ENCODE results near the gene MYO1B.

Gene MYO1B

DNA sequence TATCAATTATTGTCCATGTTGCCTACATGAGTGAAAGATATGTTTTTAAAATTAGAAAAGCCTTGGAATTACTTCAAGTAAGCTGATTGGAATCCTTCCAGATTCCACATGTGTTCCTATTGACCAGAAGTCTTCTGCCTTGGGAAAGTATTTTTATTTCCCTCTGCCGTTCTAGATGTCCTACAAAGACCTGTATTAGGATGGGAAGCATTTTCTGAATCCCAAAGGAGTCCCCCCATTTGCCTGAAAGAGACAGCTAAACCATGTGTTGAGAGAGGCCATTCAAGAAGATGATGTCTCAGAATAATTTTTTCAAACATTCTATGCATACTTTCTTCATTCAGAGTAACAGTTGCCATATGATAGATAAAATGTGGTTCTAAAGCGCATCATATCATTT lies 19.0 kb upstream of the MYO1B start:
- DNase-seq (ENCODE audit: low spot score) = no peak

GRCh38 chr2:191228333-191228732 lies 16.9 kb upstream of the MYO1B start:
- DNase-seq (ENCODE audit: low spot score) = no peak

DNA sequence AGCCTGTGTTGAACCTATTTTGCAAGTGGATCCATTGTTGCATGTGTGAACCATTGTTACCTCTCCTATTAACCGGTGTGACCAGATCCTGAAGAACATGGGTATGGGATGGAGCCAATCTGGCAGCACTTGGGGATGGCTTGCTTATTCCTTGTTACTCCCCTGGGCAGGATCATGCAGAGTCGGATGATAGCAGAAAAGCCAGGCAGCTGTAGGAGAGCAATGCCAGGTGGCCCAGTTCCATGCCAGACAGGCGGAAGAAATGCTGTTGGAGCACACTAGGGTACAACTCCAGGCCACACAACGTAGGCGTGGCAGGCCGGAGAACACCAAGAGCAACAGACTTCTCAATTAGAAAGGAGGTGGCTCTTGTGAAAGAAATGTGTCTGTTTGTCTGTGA lies 16.3 kb upstream of the MYO1B start:
- DNase-seq (ENCODE audit: low spot score) = no peak

- DNase-seq (ENCODE audit: low spot score) = peak; percentile 77
These were observed 15.0 kb upstream of the MYO1B start for GRCh38 chr2:191230174-191230573.

GRCh38 chr2:191231995-191232394 lies 13.2 kb upstream of the MYO1B start:
- DNase-seq (ENCODE audit: low spot score) = no peak

DNA sequence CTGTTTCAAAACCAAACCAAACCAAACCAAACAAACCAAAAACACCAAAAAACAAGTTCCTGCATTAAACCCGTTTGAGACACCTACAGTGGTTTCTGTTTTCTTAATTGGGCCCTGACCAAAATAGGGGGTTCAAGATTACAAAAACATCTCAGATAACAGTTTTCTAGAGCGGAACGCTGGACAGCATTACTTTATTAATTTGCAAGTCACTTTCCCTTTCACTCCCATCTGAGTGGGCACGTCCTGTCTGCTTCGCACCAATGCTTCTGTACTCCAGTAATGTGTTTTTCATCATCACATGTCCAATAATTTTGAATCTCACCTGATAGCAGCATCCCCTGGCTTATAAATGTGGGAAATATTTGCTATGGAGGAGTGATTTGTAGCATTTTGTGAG lies 11.7 kb upstream of the MYO1B start:
- no peak for DNase-seq (ENCODE audit: low spot score)

DNA sequence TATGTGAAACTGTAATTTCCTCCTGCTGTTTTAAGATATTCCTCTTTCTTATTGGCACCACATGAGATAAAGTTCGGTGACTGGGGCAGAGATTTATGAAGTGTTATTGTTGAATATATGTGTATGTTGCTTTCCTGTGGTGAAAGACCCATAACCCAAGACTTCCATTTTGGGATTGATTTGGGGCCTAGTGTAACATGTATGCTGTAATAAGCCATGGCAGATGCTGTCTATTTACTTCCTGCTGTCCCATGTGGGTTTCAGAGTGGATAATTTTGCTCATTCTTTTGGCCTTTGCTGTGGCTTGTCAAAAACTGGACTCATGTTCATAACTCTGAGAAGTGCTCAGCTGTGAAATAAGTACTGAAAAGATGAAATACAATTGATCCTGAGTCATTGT lies 10.8 kb upstream of the MYO1B start:
- DNase-seq (ENCODE audit: low spot score) = no peak

DNA sequence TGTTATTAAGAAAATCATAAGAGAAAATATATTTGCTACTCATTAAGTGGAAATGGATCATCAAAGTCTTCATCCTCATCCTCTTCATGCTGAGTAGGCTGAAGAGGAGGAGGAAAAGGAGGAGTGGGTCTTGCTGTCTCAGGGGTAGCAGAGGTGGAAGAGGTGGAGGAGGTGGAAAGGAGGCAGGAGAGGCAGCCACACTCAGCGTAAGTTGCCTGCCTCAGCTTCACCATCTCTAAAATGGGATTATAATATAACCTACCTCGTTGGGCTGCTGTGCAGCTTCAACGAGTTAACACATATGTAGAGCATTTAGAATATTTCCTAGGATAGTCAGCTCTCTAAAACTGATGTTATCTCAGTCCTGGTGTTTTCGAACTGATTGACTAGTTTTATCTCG lies 4.3 kb upstream of the MYO1B start:
- DNase-seq (ENCODE audit: low spot score) = no peak

DNA sequence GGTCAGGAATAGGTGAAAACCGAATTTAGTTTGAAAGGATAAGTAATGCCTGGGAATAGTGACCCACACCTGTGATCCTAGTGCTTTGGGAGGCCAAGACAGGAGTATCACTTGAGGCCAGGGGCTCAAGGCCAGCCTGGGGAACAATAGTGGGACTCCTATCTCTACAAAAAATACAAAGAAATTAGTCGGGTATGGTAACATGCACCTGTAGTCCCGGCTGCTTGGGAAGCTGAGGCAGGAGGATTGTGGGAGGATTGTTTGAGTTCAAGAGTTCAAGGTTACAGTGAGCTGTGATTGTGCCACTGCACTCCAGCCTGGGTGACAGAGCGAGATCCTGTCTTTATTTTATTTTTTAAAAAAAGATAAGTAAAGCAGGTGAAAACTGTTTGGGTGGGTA lies 3.8 kb upstream of the MYO1B start:
- no peak for DNase-seq (ENCODE audit: low spot score)

DNA sequence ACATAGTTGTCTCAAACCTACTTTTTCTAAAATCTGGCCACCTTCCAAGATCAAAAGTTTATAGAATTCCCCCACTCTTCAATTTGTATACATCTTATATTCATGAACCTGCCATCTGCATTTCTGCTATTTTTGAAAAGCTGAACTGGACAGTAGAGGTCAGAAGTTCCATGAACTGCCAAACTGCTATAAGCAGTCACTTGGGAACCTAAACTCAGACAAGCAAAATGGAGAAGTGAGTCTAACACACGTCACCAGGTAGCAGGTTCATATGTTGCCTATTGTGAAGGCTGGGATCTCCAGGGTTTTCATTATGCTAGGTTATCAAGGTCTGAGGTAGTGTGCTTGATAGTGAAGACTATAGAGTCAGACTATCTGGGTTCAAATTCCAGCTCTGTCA lies 2.0 kb upstream of the MYO1B start:
- DNase-seq (ENCODE audit: low spot score) = no peak

GRCh38 chr2:191244350-191244749 lies 854 bp upstream of the MYO1B start:
- no peak for DNase-seq (ENCODE audit: low spot score)

- peak; percentile 48 for DNase-seq (ENCODE audit: low spot score)
These were observed 796 bp downstream of the MYO1B start for GRCh38 chr2:191245869-191246531.

- no peak for DNase-seq (ENCODE audit: low spot score)
These were observed 1.7 kb downstream of the MYO1B start for GRCh38 chr2:191246820-191247380.

- DNase-seq (ENCODE audit: low spot score) = peak; percentile 84
These were observed 2.3 kb downstream of the MYO1B start for GRCh38 chr2:191247381-191248057.

- no peak for DNase-seq (ENCODE audit: low spot score)
These were observed 4.1 kb downstream of the MYO1B start for GRCh38 chr2:191249156-191249813.

GRCh38 chr2:191250400-191250799 lies 5.2 kb downstream of the MYO1B start:
- DNase-seq (ENCODE audit: low spot score) = no peak

- no peak for DNase-seq (ENCODE audit: low spot score)
These were observed 5.8 kb downstream of the MYO1B start for GRCh38 chr2:191250986-191251385.

DNA sequence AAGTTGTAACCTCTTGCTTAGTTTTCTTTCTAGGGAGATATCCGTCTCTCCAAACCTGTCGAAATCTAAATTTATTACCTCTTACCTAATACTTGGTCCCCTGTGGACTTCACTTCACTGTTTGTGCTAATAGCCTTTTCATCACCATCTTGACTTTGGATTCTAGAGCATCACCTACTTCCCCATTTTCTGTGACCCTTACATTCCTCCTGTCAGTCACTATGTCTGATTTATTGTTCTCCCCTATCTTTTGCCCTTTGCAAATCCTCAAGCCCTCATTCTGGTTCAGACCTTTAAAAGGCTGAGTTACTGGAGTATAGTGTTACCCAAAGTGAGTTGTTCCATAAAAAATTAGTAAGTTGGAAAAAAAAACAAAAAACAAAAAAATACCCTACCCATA lies 7.5 kb downstream of the MYO1B start:
- no peak for DNase-seq (ENCODE audit: low spot score)

DNA sequence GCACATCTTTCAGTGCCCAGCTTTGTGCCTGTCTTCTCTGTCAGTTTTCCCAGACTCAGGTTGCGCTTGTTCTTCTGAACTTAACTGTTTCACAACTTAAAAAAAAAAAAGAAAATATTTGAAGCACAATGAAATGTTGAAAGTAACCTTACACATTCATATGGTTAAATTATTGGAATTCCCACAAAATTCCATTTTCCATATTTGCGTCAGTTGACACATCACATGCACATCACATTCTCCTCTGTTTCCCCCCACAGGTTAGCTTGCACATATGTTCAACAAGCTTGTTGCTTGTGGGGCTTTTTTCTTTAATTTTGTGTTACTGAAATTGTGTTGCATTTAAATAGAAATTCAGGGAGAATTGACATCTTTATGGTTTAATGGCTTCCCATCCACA lies 8.3 kb downstream of the MYO1B start:
- no peak for DNase-seq (ENCODE audit: low spot score)

DNA sequence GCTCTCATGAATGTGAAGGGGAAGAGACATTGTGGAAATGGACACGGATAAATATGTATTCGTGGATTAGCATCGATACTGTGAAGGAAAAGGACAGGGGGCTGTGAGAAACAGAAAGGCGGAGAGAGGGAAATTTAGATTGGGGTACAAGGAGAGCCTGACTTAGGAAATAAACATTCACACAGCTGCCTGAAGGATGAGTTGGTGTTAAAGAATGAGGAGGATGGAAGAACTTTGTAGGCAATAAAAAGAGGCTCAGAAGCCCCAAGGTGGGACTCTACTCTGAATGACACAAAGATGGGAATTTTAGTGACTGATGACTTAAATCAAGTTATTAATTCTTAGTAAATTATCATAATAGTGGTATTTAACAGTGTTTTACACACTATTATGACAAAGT lies 10.1 kb downstream of the MYO1B start:
- peak; percentile 22 for DNase-seq (ENCODE audit: low spot score)

DNA sequence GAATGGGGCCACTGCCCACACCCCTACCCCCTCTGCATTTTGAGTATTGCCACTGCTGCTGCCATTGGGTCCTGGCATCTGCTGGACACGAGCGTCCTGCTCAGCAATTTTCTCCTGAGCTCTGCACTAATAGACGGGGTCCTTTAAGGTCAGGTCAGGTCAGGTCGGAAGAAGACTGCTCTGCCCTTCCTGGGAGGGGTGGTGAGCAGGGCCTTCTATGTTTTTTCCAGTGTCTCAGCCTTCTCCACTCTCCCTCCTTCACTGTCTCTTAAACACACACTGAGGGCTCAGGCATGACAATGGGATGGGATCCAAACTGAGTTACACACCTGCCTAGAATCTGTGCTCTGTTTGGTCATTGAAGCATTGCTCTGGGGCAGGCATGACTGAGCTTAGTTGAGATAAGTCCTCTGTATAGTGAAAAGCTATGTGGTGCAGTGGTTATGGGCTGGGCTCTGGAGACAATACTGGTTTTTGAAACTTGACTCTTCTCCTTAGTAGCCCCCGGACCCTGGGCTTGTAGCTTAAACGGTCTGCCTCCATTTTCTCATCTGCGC lies 10.6 kb downstream of the MYO1B start:
- no peak for DNase-seq (ENCODE audit: low spot score)

DNA sequence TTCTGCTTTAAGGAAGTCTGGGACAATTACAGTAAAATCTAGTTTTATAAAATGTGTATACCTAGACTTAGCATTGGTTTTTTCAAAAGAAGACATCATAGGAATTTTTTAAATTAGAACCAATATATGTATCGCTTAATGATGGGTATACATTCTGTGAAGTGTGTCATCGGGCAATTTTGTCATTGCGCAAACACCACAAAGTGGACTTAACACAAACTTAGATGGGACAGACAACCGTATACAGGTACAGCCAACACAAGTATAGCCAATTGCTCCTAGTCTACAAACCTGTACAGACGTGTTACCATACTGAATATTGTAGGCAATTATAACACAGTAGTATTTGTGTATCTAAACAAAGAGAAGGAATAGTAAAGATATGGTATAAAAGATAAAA lies 12.7 kb downstream of the MYO1B start:
- DNase-seq (ENCODE audit: low spot score) = no peak

DNA sequence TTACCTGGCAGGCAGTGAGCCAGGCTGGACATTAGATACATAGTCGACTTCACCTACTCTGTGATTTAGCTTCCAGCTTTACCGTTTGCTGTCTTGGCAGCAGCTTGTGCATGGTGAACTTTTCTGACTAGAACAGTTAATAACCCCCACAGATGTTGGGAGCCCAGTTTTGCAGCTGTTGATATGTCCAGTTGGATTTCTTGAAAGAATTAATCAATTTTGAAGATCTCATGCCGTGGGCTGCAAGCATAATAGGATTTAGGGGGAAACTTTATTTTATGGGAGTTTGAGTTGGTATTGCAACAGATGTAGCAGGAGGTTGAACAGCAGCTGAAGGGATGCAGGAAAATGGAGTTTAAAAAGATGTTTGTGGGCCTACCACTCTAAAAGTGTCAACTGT lies 13.8 kb downstream of the MYO1B start:
- no peak for DNase-seq (ENCODE audit: low spot score)
